Kidney epithelial cell (primary cell): ENCODE data around the gene ARHGAP33. TPM values are rescaled to one million over a fixed set of nuclear protein-coding genes. Genes with fewer than 3 reads are reported as not detected.

Experiments
- DNase-seq: peaks from one replicate; pipeline ENCODE4 v3.0.0-alpha.2; 2010; ENCODE audit warnings: low read depth
- H3K27me3 ChIP-seq: 2 replicates; pipeline ENCODE4 v1.6.0; 2011; ENCODE audit warnings: low read length; ENCODE audit not compliant: control insufficient read depth, insufficient read depth
- H3K36me3 ChIP-seq: 2 replicates; pipeline ENCODE4 v1.5.1; 2011; ENCODE audit warnings: low read length; ENCODE audit not compliant: control insufficient read depth, insufficient read depth
- H3K4me3 ChIP-seq: 2 replicates; pipeline ENCODE4 v1.5.1; 2011; ENCODE audit warnings: low read depth, mild to moderate bottlenecking, control low read depth, low read length
- total RNA-seq: library from RNA; depleted of rRNA; stranded (reverse); fragments of >200 nt; gene quantifications from 2 replicates; pipeline ENCODE4 v1.2.3, GENCODE V29; 2015
- TF ChIP-seq, protein P1 (sequence below): IDR thresholded peaks from 2 replicates; pipeline ENCODE4 v1.5.1; 2011; ENCODE audit warnings: mild to moderate bottlenecking, moderate library complexity, low read length, control low read depth, inconsistent platforms; ENCODE audit not compliant: insufficient read depth, poor library complexity, severe bottlenecking

Gene ARHGAP33
- total RNA-seq, 1 donor from 2014 or later = 2.8 TPM

DNA sequence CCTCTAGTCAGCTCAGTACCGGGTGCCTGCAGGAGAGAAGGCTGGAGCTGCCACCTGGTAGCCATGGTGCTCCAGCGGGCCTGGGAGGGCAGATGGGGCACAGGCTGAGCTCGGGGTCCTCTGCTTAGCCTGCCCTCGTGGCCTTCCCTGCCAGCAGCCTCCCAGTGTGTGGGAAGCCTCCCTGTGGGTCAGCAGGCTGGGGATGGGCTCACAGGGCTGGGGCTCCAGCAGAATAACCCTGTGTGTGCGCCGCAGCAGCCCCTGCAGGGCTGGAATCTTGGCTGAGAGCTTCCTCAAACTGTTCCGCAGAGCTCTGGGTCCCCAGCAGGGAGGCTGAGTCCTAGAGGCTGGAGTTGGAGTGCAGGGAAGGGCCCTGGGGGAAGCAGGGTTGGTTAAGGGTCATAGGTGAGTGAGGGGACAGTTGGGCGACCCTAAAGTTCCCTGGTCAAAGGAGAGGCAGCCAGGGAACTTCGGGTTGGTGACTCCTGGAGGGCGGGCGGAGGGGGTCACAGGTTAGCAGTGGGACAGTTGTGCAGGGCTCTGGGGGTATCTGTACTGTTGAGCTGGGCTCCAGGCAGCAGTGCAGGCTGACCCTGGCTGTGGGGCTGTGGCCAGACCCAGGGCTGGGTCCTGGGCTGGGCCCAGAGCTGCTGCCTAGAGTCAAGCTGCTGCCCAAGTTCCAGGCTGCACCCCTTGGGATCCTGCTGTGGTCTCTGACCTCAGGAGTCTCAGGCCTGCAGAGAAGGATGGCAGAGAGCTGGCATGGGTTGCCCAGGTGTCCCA is 14.0 kb downstream of the ARHGAP33 start:
- peaks cover 3% of the 10 kb centered on the region for H3K27me3 ChIP-seq
- TF ChIP-seq, protein P1, sequence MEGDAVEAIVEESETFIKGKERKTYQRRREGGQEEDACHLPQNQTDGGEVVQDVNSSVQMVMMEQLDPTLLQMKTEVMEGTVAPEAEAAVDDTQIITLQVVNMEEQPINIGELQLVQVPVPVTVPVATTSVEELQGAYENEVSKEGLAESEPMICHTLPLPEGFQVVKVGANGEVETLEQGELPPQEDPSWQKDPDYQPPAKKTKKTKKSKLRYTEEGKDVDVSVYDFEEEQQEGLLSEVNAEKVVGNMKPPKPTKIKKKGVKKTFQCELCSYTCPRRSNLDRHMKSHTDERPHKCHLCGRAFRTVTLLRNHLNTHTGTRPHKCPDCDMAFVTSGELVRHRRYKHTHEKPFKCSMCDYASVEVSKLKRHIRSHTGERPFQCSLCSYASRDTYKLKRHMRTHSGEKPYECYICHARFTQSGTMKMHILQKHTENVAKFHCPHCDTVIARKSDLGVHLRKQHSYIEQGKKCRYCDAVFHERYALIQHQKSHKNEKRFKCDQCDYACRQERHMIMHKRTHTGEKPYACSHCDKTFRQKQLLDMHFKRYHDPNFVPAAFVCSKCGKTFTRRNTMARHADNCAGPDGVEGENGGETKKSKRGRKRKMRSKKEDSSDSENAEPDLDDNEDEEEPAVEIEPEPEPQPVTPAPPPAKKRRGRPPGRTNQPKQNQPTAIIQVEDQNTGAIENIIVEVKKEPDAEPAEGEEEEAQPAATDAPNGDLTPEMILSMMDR = no peak
- no peaks in the 10 kb centered on the region for H3K36me3 ChIP-seq
- no peak overlapping the region for H3K4me3 ChIP-seq
- DNase-seq = no peak

DNA sequence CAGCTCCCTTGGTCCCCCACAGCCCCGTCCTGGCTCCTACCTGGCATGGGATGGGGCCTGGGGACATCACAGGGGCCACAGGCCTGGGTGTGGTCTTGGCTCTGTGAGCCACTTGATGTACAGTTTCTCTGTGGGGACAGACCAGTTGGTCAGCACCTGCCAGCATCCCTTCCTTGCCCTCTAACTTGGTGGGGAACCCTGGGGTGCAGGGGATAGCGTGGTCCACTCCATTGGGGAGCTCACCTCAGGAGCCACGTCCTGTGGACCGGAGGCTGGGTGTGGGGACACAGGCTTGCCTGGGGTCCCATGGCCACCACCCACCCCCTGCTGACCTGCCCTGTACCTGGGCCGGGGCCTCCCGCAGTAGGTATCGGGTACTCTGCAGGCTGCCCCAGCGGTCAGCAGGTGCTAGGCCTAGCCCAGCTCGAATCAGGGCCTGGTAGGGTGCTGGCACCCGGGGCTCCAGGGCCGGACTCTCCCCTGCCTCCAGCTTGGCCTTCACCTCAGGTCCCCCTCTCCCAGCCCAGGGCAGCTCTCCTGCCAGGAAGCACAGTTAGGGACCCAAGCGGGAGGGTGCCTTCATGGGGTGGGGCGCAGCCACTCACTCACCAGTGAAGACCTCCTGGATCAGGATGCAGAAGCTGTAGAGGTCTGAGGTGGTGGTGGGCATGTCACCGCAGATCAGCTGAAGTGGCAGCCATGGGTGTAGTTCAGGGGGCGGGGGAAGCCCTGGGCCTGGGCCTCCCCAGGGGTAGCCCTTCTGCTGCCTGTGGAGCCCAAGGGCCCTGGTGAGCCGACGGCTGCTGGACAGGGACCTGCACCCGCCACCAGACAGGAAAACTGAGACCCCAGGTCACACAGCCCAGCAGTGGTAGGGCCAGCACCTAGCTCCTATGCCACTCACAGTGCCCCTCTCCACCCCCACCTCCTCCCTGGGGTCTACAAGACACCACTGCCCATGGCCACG is 14.9 kb downstream of the ARHGAP33 start:
- TF ChIP-seq, protein P1 = no peak
- H3K4me3 ChIP-seq = no peak overlapping the region
- no peaks in the 10 kb centered on the region for H3K36me3 ChIP-seq
- DNase-seq = no peak
- H3K27me3 ChIP-seq = peaks cover 3% of the 10 kb centered on the region

DNA sequence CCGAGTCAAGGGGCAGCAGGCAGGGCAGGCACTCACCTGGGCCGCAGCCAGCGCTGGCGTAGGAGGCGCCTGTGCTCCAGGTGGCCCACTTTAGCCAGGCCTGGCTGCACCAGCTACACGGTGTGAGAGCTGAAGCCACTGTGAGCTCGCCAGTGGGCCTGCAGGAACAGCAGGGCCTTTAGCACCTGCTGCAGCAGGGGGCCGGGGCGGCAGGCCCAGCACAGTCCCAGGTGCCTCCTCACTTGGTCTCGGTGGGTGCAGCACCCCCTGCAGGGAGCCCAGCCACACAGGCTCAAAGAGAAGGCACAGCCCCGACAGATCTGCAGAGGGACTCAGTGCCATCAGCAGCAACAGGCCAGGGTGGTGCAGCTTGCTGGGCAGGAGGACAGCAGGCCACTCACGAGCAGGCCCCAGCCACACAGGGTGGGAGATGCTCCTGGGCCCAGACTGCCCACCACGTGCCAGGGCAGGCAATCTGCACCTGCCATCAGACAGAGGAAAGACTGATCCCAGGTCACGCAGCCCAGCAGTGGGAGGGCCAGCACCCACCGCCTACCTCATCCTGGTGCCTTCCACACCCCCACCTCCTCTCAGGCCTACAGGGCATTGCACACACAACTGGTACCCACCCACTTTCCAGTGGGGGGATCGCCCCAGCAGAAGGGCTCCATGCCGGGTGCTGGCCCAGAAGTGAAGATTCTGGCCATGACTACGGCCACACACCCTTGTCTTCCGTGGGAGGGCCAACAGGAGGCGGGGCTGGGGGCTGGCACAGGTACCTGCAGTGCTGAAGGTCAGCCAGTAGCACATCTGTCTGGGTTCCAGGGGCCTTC is 15.8 kb downstream of the ARHGAP33 start:
- H3K4me3 ChIP-seq = no peak overlapping the region
- H3K27me3 ChIP-seq = peaks cover 7% of the 10 kb centered on the region
- H3K36me3 ChIP-seq = no peaks in the 10 kb centered on the region
- TF ChIP-seq, protein P1 = no peak
- no peak for DNase-seq

DNA sequence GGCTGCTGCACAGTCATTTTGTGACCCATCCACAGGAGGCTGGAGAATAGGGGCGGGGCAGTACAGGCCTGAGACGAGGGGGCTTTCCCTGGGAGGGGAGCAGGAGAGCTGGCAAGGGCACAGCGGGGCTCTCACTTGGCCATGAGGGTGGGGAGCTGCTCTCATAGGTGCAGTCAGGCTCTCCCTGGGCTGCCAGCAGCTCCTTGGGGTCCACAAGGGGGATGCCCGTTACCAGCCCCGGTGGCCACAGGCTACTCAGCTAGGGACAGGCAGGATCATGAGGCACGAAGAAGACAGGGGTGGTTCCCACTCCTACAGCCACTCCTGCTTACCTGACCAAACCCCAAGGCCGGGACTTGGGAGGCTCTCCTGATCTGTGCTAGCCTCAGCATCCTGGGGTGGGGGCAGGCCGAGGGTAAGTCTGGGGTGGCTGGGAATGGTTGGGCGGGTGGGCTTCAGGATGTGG is 16.5 kb downstream of the ARHGAP33 start:
- Histone ChIP-seq H3K27me3 (peaks cover 13% of the 10 kb centered on the region), H3K36me3 (no peaks in the 10 kb centered on the region), H3K4me3 (no peak overlapping the region)
- DNase-seq = no peak
- TF ChIP-seq, protein P1 = no peak

DNA sequence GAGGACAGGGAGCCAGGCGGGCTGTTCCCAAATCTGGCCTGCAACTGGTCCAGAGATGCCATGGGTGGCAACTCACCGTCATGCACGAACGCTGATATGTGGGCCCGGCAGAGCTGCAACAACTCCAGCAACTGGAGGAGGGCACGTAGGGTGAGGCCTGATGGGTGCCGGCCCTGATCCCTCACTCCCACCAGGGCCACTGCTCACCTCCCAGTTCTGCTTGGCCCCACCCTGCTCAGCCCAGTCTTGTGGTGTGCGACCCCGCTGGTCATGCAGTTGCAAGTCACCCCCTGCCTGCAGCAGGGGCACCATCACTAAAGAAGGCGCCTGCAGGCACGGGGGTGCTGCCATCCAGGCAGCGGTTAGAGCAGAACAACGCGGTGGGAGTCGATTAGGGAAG is 16.9 kb downstream of the ARHGAP33 start:
- H3K4me3 ChIP-seq = no peak overlapping the region
- no peak for DNase-seq
- TF ChIP-seq, protein P1 = no peak

More for the DNA sequence above, 16.9 kb downstream of the ARHGAP33 start:
- H3K36me3 ChIP-seq = no peaks in the 10 kb centered on the region
- H3K27me3 ChIP-seq = peaks cover 18% of the 10 kb centered on the region
